DMS 273 treated with DMSO at 0.1 percent for 48 hours (cell line): ENCODE data around the gene MROH9.

Source experiments
- DNase-seq: peaks from one replicate; lab custom pipeline; 2025; lab: John Stamatoyannopoulos, UW

The MROH9 gene

DNA sequence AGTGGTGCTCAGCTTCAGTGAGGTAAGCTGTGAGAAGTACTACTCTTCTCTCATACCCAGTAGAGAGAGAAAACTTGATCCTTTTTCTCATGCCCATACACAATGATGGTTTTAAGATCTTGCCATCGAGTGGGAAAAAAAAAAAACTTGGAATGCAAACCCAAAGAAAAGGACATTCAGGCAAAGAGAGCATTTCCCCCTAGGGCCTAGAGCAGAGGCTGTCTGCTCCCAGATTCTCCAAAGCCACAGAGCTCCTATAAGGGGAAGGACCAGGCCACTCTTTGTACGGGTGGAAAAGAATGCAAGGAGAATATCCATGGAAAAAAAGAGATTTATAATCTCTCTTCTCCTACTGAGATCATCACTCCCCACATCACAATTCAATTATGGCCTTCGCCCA is 34.9 kb downstream of the MROH9 start:
- no peak for DNase-seq

GRCh38 chr1:170978371-170978910 is 43.1 kb downstream of the MROH9 start:
- DNase-seq = no peak

DNA sequence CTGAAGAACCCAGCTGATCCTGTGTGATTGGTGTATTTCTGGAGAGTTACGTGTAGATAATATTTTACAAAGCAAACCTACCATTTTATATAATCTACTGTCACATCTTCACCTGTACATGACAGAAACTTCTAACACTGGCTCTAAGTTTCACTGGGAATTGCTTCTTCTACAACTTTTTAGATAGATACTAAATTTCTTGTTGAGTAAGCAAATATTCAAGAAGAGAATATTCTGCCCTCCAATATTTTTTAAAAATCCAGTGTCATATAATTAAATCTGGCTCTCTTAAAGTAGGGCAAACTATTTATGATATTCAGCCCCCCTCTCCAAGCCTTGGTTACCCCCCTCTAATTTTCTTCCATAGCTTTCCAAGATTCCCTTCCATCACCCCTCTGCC is 50.1 kb downstream of the MROH9 start:
- DNase-seq = no peak

GRCh38 chr1:170986901-170987300 is 51.6 kb downstream of the MROH9 start:
- no peak for DNase-seq

DNA sequence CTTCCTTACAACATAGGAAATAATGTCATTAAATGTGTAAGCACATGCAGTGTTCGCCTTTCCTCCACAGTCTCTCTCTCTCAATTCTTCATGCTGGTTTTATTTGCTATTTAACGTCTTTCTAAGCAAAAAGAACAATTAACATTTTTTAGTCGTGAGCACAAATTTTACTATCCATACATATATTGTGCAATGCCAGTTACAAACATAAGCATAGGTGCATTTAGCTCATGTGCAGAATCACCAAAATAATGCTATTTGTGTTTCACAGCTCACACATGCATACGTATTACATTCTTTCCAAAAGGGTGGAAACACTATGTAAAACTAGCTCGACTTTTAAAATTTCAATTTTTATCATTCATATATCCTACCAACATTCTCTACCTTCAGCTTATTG is 52.1 kb downstream of the MROH9 start:
- DNase-seq = no peak

- DNase-seq = no peak
These were observed 57.8 kb downstream of the MROH9 start for GRCh38 chr1:170993151-170993550.

GRCh38 chr1:170993717-170994116 is 58.4 kb downstream of the MROH9 start:
- DNase-seq = no peak

GRCh38 chr1:171014880-171015279 is 79.5 kb downstream of the MROH9 start:
- DNase-seq = no peak

DNA sequence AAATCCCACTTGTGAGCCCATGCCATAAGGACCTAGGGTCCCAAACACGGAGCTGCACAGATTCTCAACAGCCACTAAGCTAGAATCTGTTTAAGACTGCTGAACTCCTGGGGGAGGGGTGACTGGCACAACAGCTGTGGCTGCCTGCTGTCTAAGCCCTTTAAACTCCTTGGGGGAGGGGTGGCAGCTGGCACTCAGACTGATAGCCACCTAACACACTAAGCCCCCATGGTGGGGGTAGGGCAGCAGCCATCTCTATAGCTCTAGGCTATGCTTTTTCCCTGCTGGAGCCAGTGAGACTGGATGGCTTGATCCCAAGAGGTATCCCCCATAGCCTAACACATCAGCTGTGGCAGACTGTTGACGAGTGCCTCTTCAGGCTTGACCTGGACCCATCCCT is 82.1 kb downstream of the MROH9 start:
- DNase-seq = peak; percentile 9

GRCh38 chr1:171019971-171020370 is 84.6 kb downstream of the MROH9 start:
- DNase-seq = no peak

DNA sequence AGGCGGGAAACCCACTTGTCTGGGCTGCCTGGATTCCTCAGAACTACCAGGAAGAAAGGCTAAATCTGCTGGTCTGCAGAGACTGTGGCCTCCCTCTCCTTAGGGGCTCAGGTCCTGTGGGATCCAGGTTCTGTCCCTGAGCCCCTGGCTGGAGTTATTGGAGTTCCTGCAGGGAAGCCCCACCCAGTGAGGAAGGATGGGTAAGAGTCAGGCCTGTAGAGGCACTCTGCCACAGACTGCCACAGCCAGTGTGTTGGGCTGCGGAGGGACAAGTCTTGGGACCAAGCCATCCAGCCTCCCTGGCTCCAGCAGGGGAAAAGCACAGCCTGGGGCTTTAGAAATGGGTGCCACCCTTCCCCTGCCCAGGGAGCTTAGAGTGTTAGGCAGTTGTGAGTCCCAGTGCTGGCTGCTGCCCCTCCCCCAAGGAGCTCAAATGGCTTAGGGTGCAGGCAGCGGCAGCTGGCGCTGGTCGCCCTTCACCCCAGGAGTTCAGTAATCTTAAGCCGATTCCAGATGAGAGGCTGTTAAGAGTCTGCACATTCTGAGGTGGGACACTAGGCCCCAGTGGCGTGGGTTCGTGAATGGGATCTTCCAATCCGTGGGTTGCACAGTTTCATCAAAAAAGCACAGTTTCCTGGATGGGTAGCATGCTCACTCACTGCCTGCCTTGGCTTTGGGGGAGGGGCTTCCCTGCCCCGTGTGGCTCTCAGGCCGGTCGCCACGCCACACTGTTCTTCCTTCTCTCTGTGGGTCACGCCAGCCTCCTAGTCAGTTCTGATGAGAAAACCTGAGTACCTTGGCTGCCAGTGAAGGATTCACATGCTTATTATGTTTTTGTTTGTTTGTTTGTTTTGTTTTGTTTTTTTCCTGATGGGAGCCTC is 97.7 kb downstream of the MROH9 start:
- DNase-seq = no peak

DNA sequence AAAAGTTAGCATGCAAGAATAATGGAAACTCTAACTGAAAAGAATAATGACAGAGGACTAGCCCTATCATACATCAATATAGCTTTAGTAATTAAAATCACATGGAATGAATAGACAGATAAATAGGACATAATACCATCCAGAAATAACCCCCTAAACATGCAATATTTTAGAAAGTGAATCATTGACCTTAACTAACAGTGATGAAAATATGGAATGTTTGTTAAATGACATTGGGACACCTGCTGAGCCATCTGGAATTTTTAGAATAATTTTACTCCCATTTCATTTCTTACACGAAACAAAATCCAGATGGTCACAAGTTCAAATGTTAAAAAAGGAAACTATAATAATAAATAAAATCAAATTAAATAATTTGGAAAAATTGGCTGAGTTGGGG is 102.3 kb downstream of the MROH9 start:
- no peak for DNase-seq

- no peak for DNase-seq
These were observed 103.0 kb downstream of the MROH9 start for GRCh38 chr1:171038284-171038683.

GRCh38 chr1:171048014-171048413 is 112.7 kb downstream of the MROH9 start:
- DNase-seq = no peak

DNA sequence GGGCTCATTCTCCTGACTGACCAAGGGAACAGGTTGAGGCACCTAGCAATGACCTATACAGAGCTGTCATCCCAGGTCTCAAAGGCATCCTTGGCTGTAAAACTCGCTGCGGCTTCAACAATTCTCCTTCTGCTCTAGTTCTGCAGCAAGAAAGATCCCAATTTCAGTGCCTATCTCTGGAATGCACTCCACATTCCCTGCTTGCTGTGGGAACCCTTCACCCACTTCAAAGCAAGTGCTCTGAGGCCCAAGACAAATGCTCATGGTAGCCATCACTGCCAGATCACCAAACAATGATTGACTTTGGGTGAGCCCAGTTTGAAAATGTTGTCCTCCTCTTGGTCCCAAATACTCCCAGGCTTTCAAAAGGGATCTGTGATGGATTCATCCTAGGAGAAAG is 117.6 kb downstream of the MROH9 start:
- DNase-seq = no peak

DNA sequence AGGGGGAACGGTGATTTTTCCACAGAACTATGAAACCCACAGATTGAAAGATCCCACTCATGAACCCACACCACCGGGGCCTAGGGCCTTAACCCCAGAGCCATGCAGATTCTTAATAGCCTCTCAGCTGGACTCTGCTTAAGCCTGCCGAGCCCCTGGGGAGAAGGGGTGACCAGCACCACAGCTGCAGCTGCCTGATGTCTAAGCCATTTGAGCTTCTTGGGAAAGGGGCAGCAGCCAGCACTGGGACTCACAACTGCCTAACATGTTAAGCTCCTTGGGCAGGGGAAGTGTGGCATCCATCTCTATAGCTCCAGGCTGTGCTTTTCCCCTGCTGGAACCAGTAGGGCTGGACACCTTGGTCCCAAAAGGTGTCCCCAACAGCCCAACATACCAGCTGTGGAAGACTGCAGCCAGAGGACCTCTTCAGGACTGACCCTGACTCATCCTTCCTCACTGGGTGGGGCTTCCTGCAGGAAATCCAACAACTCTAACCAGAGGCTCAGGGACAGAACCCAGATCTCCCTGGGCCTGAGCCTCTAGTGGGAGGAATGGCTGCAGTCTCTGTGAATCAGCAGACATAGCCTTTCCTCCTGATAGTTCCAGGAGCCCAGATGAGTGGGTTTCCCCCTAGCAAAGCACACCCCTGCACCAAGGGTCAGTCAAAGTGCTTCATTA is 120.8 kb downstream of the MROH9 start:
- DNase-seq = no peak

DNA sequence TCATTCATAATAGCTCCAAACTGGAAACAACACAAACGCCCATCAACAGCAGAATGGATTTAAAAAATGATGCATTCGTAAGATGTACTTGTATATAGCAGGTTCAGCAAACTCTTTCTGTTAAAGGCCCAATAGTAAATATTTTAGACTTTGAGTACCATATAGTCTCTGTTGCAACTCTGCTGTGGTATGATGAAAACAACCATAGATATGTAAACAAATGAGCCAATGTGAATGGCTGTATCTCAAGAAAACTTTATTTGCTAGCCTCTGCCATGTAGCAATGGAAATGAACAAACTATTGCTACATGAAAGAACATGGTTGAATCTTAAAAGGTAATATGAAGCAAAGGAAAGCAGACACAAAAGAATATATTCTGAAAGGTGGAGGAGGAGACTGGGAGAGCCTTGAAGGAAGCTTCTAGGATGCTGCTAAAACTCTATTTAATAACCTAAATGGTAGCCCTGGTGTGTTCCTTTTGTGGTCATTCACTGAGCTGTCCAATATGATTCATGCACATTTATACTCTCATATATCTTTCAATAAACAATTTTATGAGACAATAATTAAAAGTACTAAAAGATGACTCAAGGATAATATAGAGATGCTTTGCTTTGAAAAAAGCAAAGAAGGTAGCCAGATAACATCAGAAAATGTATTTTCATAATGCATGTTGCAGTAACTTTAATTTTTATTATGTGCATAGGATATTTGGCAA is 126.2 kb downstream of the MROH9 start:
- no peak for DNase-seq

DNA sequence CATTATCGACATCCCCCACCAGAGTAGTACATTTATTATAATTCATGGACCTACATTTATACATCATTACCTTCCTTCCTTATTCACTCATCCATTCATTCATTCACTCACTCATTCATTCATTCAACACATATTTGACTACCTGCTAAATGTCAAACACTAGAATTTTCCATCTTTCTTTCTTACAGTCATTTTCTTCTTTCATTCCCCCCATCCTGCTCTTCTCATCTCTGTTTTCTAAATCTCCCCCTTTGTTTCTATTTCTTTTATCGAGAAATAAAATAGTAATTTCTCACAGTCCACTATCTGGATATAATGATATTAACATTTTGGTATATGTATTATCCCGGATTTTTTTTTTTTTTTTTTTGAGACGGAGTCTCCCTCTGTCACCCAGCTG is 127.6 kb downstream of the MROH9 start:
- no peak for DNase-seq

DNA sequence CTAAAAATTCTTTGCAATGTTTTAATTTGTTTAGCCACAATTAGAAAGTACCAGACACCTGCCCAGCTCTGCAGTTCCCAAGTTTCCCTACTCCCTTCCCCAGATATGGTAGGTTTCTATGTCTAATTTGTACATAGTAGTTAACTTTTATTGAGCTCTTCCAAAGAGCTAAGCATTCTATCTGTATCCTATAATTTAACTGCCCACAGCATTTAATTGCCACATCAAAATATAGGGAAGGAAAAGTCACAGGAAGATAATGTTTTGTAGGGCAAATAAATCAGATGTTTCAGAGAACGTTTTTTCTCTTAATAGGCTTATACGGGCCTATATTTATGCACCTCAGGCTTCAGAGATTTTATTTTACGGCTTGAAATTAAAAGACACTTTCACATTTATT is 139.7 kb downstream of the MROH9 start:
- no peak for DNase-seq

- no peak for DNase-seq
These were observed 146.0 kb downstream of the MROH9 start for GRCh38 chr1:171081314-171081753.

DNA sequence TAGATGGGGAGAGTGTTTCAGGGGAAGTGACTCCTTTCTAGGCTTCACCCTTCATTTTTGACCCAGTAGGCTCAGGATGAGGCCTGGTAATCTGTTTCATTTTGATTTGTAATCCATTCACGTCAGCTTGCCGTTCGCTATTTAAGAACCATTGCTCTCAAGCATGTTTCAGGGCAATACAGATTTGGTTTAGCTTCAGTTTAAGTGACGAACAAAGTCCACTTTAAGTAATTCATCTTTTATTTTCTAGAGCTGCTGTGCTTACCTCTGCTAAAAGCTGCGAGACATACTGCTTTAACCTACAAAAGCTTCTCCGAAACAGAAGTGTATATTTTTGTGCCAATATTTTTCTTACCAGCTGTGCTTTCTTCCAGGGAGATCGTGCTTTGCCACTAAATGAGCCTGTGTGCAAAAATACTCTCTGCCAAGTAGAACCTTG is 146.4 kb downstream of the MROH9 start:
- DNase-seq = no peak

DNA sequence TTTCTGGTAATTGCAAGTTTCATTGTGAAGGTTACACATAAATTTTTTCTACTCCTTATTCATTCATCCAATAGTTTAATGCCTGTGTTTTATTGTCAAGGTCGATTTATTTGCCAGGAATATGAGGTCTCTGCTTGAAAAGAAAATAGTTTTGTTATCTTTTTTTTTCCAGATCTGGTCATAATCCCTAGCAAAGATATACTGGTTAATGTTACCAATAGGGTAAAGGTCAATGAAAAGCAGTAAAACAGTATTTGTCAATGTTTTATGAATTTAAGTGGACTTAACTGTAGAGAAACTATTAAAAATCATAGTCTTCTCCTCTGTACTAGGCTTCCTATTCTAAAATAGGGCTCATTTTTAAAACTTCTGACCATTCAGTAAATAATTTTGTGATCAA is 147.3 kb downstream of the MROH9 start:
- no peak for DNase-seq

- no peak for DNase-seq
These were observed 147.9 kb downstream of the MROH9 start for GRCh38 chr1:171083222-171083621.
